SK-N-SH (cell line): ENCODE data around the gene BAIAP2. TPM values are rescaled to one million over a fixed set of nuclear protein-coding genes. Genes with fewer than 3 reads are reported as not detected.

Experiments used
- CTCF ChIA-PET: fragments of 300-600, 350-600 bp; formaldehyde crosslinking; extraction: SDS; loops from one replicate; lab custom pipeline; 2021; lab: Yijun Ruan, JAX
- POLR2A ChIA-PET: fragments of 350-600 bp; sonication (Branson Sonifier 250); formaldehyde crosslinking; extraction: SDS; loops from one replicate; lab custom pipeline; 2020; ENCODE audit warnings: antibody characterized with exemption, inconsistent platforms; lab: Yijun Ruan, JAX
- DNase-seq: peaks from one replicate; pipeline ENCODE4 v3.0.0; 2012
- H2AFZ ChIP-seq: fragments of 200-600 bp; sonication (generic); 2 replicates; pipeline ENCODE4 v1.8.1; 2016; ENCODE audit warnings: antibody characterized with exemption, mild to moderate bottlenecking, low read depth
- H3F3A ChIP-seq: fragments of 200-600 bp; sonication (generic); replicated peaks from 2 replicates; pipeline ENCODE3; 2016; ENCODE audit warnings: antibody characterized with exemption, mild to moderate bottlenecking; ENCODE audit not compliant: insufficient read depth
- H3K27ac ChIP-seq, 2 experiments: fragments of 200-500 bp in 1 of 2; fragments of 200-600 bp in 1 of 2; sonication (Bioruptor generic) in 1 of 2; sonication (generic), shearing (Covaris generic) in 1 of 2; 2 replicates each; pipeline versions ENCODE4 v1.5.1 to v1.6.1; 2014 to 2016; ENCODE audit warnings: low read depth in 2 of 2, inconsistent platforms in 1 of 2, low read length in 1 of 2, mild to moderate bottlenecking in 1 of 2, mixed read lengths in 1 of 2
- H3K27me3 ChIP-seq: fragments of 200-600 bp; sonication (generic), shearing (Covaris generic); 2 replicates; pipeline ENCODE4 v1.6.1; 2016; ENCODE audit warnings: mixed run types; ENCODE audit not compliant: insufficient read depth
- H3K36me3 ChIP-seq, 2 experiments: fragments of 200-500 bp in 1 of 2; fragments of 200-600 bp in 1 of 2; sonication (Bioruptor generic) in 1 of 2; sonication (generic) in 1 of 2; replicated peaks in 1 of 2; 2 replicates each; pipeline versions ENCODE3 to v1.5.1; 2014 to 2016; ENCODE audit warnings: low read length in 1 of 2, mild to moderate bottlenecking in 1 of 2; ENCODE audit not compliant: insufficient read depth in 2 of 2, control insufficient read depth in 1 of 2
- H3K4me1 ChIP-seq, 2 experiments: fragments of 200-500 bp in 1 of 2; fragments of 200-600 bp in 1 of 2; sonication (Bioruptor generic) in 1 of 2; sonication (generic), shearing (Covaris generic) in 1 of 2; 2 replicates each; pipeline versions ENCODE4 v1.5.1 to v1.6.1; 2014 to 2016; ENCODE audit warnings: low read depth in 1 of 2, low read length in 1 of 2, mixed run types in 1 of 2; ENCODE audit not compliant: insufficient read depth in 2 of 2, control insufficient read depth in 1 of 2
- H3K4me2 ChIP-seq: fragments of 200-600 bp; sonication (generic), shearing (Covaris generic); 2 replicates; pipeline ENCODE4 v1.6.1; 2017; ENCODE audit warnings: mixed run types
- H3K4me3 ChIP-seq, 2 experiments: fragments of 200-500 bp in 1 of 2; fragments of 200-600 bp in 1 of 2; sonication (Bioruptor generic) in 1 of 2; sonication (generic), shearing (Covaris generic) in 1 of 2; 2 replicates each; pipeline versions ENCODE4 v1.5.1 to v1.8.1; 2014 to 2016; ENCODE audit warnings: low read depth in 2 of 2, inconsistent platforms in 1 of 2, low read length in 1 of 2, mild to moderate bottlenecking in 1 of 2, mixed read lengths in 1 of 2, moderate library complexity in 1 of 2
- H3K79me2 ChIP-seq: fragments of 200-600 bp; sonication (generic); 2 replicates; pipeline ENCODE4 v1.8.1; 2017; ENCODE audit warnings: mild to moderate bottlenecking; ENCODE audit not compliant: insufficient read depth
- H3K9ac ChIP-seq: fragments of 200-600 bp; sonication (generic); 2 replicates; pipeline ENCODE4 v1.6.1; 2017; ENCODE audit warnings: mixed run types
- H3K9me2 ChIP-seq: fragments of 200-600 bp; sonication (generic); 2 replicates; pipeline ENCODE4 v1.6.1; 2017; ENCODE audit warnings: mixed run types
- H3K9me3 ChIP-seq: fragments of 200-600 bp; sonication (generic); 2 replicates; pipeline ENCODE4 v1.6.1; 2017; ENCODE audit warnings: mixed run types, mild to moderate bottlenecking, moderate library complexity
- H4K20me1 ChIP-seq: fragments of 200-600 bp; sonication (generic); 2 replicates; pipeline ENCODE4 v1.6.1; 2017; ENCODE audit warnings: mild to moderate bottlenecking, mixed run types; ENCODE audit not compliant: insufficient read depth
- CHD2 ChIP-seq: fragments of 150-350 bp; IDR thresholded peaks from 2 replicates; pipeline ENCODE4 v1.6.1; 2018; ENCODE audit warnings: low read length; ENCODE audit not compliant: partially characterized antibody
- GATA2 ChIP-seq: sonication (generic); formaldehyde crosslinking; IDR thresholded peaks from 2 replicates; pipeline ENCODE4 v1.5.0; 2020; ENCODE audit warnings: mild to moderate bottlenecking, missing genetic modification reagents
- JUND ChIP-seq: IDR thresholded peaks from 2 replicates; pipeline ENCODE4 v1.4.0; 2012
- NRF1 ChIP-seq: IDR thresholded peaks from 2 replicates; pipeline ENCODE4 v1.6.1; 2012; ENCODE audit warnings: low read depth, mild to moderate bottlenecking, low read length
- PBX3 ChIP-seq: IDR thresholded peaks from 2 replicates; pipeline ENCODE4; 2012
- RXRA ChIP-seq: IDR thresholded peaks from 2 replicates; pipeline ENCODE4 v1.4.0; 2012; ENCODE audit warnings: low read depth, mild to moderate bottlenecking, borderline replicate concordance
- SMC3 ChIP-seq: IDR thresholded peaks from 2 replicates; pipeline ENCODE4 v1.6.1; 2012; ENCODE audit warnings: low read depth, low read length, improper control_type of control experiment
- TAF1 ChIP-seq: IDR thresholded peaks from 2 replicates; pipeline ENCODE4 v1.6.1; 2012; ENCODE audit warnings: low read depth, mild to moderate bottlenecking, low read length, moderate library complexity, borderline replicate concordance
- TCF12 ChIP-seq: IDR thresholded peaks from 2 replicates; pipeline ENCODE4 v1.4.0; 2012
- YY1 ChIP-seq: IDR thresholded peaks from 2 replicates; pipeline ENCODE4 v1.4.0; 2012; ENCODE audit warnings: low read depth, mild to moderate bottlenecking
- ZBTB33 ChIP-seq: IDR thresholded peaks from 2 replicates; pipeline ENCODE4 v1.4.0; 2012; ENCODE audit warnings: low read depth, borderline replicate concordance
- WGBS: methylation state at CpG from one replicate; pipeline ENCODE4 v1.1.6; 2017; ENCODE audit warnings: low lambda C conversion rate; 5-methylcytosine and 5-hydroxymethylcytosine counted together
- polyA plus RNA-seq, 3 experiments: library from polyadenylated mRNA; depleted of rRNA; stranded (reverse); fragments of >200 nt; gene quantifications; 2 replicates each; pipeline ENCODE4 v1.2.3, GENCODE V29; 2012
- TF ChIP-seq, protein P1 (sequence below): fragments of 150-350 bp; IDR thresholded peaks from 2 replicates; pipeline ENCODE4 v1.6.1; 2016; ENCODE audit warnings: mild to moderate bottlenecking, low read depth, low read length
- TF ChIP-seq, protein P2 (sequence below): IDR thresholded peaks from 2 replicates; pipeline ENCODE4 v1.4.0; 2012; ENCODE audit warnings: low read depth, borderline replicate concordance
- TF ChIP-seq, protein P3 (sequence below): IDR thresholded peaks from 2 replicates; pipeline ENCODE4 v1.6.1; 2012; ENCODE audit warnings: mild to moderate bottlenecking, low read depth, low read length, moderate library complexity

The BAIAP2 gene
- polyA plus RNA-seq, 1 of the 3 experiments (the other 2 are of a cell fraction) = 19.8 TPM

GRCh38 chr17:81112450-81112849, 77.5 kb downstream of the BAIAP2 start:
- Histone ChIP-seq H3K4me2 (no peak overlapping the region), H3F3A (no peaks in the 10 kb centered on the region), H3K36me3 (no peaks in the 10 kb centered on the region), H3K9me2 (no peaks in the 10 kb centered on the region), H4K20me1 (no peaks in the 10 kb centered on the region), H3K9me3 (no peaks in the 10 kb centered on the region), H3K4me3 (no peak overlapping the region), H3K27ac (no peak overlapping the region), H3K9ac (no peak overlapping the region), H3K79me2 (no peaks in the 10 kb centered on the region), H3K4me1 (peaks cover 0 to 43% of the 10 kb centered on the region in 2 experiments; a peak in 1 of 4 replicates), H2AFZ (no peak overlapping the region), H3K27me3 (no peaks in the 10 kb centered on the region)
- POLR2A ChIA-PET = no interaction called here
- CTCF ChIA-PET = interaction anchor here (0.9 to 13.0 kb wide), 7 partner anchors 9 to 140 kb away, joined by 3 to 177 read pairs (median 4); partner anchors contain the start of gene TEPSIN
- DNase-seq = no peak
- 95% methylated on average over 23 of the region's 23 CpGs for WGBS
- TF ChIP-seq YY1 (no peak), TCF12 (no peak), ZBTB33 (no peak), SMC3 (no peak), TAF1 (no peak), CHD2 (no peak), NRF1 (no peak), PBX3 (no peak), JUND (no peak), GATA2 (no peak), RXRA (no peak)
- TF ChIP-seq, protein P1, sequence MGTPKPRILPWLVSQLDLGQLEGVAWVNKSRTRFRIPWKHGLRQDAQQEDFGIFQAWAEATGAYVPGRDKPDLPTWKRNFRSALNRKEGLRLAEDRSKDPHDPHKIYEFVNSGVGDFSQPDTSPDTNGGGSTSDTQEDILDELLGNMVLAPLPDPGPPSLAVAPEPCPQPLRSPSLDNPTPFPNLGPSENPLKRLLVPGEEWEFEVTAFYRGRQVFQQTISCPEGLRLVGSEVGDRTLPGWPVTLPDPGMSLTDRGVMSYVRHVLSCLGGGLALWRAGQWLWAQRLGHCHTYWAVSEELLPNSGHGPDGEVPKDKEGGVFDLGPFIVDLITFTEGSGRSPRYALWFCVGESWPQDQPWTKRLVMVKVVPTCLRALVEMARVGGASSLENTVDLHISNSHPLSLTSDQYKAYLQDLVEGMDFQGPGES = no peak
- TF ChIP-seq, protein P2, sequence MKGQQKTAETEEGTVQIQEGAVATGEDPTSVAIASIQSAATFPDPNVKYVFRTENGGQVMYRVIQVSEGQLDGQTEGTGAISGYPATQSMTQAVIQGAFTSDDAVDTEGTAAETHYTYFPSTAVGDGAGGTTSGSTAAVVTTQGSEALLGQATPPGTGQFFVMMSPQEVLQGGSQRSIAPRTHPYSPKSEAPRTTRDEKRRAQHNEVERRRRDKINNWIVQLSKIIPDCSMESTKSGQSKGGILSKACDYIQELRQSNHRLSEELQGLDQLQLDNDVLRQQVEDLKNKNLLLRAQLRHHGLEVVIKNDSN = no peak
- TF ChIP-seq, protein P3, sequence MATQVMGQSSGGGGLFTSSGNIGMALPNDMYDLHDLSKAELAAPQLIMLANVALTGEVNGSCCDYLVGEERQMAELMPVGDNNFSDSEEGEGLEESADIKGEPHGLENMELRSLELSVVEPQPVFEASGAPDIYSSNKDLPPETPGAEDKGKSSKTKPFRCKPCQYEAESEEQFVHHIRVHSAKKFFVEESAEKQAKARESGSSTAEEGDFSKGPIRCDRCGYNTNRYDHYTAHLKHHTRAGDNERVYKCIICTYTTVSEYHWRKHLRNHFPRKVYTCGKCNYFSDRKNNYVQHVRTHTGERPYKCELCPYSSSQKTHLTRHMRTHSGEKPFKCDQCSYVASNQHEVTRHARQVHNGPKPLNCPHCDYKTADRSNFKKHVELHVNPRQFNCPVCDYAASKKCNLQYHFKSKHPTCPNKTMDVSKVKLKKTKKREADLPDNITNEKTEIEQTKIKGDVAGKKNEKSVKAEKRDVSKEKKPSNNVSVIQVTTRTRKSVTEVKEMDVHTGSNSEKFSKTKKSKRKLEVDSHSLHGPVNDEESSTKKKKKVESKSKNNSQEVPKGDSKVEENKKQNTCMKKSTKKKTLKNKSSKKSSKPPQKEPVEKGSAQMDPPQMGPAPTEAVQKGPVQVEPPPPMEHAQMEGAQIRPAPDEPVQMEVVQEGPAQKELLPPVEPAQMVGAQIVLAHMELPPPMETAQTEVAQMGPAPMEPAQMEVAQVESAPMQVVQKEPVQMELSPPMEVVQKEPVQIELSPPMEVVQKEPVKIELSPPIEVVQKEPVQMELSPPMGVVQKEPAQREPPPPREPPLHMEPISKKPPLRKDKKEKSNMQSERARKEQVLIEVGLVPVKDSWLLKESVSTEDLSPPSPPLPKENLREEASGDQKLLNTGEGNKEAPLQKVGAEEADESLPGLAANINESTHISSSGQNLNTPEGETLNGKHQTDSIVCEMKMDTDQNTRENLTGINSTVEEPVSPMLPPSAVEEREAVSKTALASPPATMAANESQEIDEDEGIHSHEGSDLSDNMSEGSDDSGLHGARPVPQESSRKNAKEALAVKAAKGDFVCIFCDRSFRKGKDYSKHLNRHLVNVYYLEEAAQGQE = no peak
